ENCODE data around the gene PDIK1L. TPM values are rescaled to one million over a fixed set of nuclear protein-coding genes. Genes with fewer than 3 reads are reported as not detected.

Gene PDIK1L
- total RNA-seq, 1 experiment from 2014 or later = 11.9 TPM

- no peaks in the 10 kb centered on the region for H3K9me3 Mint-ChIP-seq (ENCODE audit: low read depth, unreplicated experiment)
- CTCF ChIA-PET = no interaction called here
- no peak overlapping the region for H3K4me3 Mint-ChIP-seq (ENCODE audit: low read depth, unreplicated experiment)
- no TSS peak for BruUV-seq (replicated peaks)
- TF ChIP-seq CTCF (IDR thresholded peaks at IDR 0.05; ENCODE audit: unreplicated experiment) = no peak
- intact Hi-C loops (cut with micrococcal nuclease; ENCODE audit: unreplicated experiment) = no loop called here
- H3K27ac Mint-ChIP-seq (ENCODE audit: unreplicated experiment) = no peak overlapping the region
- H3K36me3 Mint-ChIP-seq (ENCODE audit: insufficient read depth, unreplicated experiment) = no peaks in the 10 kb centered on the region
- H3K27me3 Mint-ChIP-seq (ENCODE audit: unreplicated experiment) = no peaks in the 10 kb centered on the region
- peak; percentile 6 for DNase-seq
- peaks cover 28% of the 10 kb centered on the region for H3K4me1 Mint-ChIP-seq (ENCODE audit: low read depth, unreplicated experiment)
Measured at GRCh38 chr1:26072305-26072704, 39.3 kb upstream of the PDIK1L start.

- peaks cover 50% of the 10 kb centered on the region for H3K4me1 Mint-ChIP-seq (ENCODE audit: low read depth, unreplicated experiment)
- intact Hi-C loops (cut with micrococcal nuclease; ENCODE audit: unreplicated experiment) = no loop called here
- CTCF ChIA-PET = no interaction called here
- no peaks in the 10 kb centered on the region for H3K9me3 Mint-ChIP-seq (ENCODE audit: low read depth, unreplicated experiment)
- H3K27ac Mint-ChIP-seq (ENCODE audit: unreplicated experiment) = no peak overlapping the region
- H3K27me3 Mint-ChIP-seq (ENCODE audit: unreplicated experiment) = no peaks in the 10 kb centered on the region
- DNase-seq = no peak
- BruUV-seq (replicated peaks) = no TSS peak
- no peak for TF ChIP-seq CTCF (IDR thresholded peaks at IDR 0.05; ENCODE audit: unreplicated experiment)
- no peaks in the 10 kb centered on the region for H3K36me3 Mint-ChIP-seq (ENCODE audit: insufficient read depth, unreplicated experiment)
- no peak overlapping the region for H3K4me3 Mint-ChIP-seq (ENCODE audit: low read depth, unreplicated experiment)
Measured at GRCh38 chr1:26075421-26076144, 36.0 kb upstream of the PDIK1L start.

- no peak for DNase-seq
- Mint-ChIP-seq H3K27ac (ENCODE audit: unreplicated experiment) (no peak overlapping the region), H3K36me3 (ENCODE audit: insufficient read depth, unreplicated experiment) (no peaks in the 10 kb centered on the region), H3K9me3 (ENCODE audit: low read depth, unreplicated experiment) (no peaks in the 10 kb centered on the region), H3K27me3 (ENCODE audit: unreplicated experiment) (no peaks in the 10 kb centered on the region), H3K4me3 (ENCODE audit: low read depth, unreplicated experiment) (no peak overlapping the region), H3K4me1 (ENCODE audit: low read depth, unreplicated experiment) (peaks cover 42% of the 10 kb centered on the region)
- TF ChIP-seq CTCF (IDR thresholded peaks at IDR 0.05; ENCODE audit: unreplicated experiment) = no peak
- CTCF ChIA-PET = no interaction called here
- intact Hi-C loops (cut with micrococcal nuclease; ENCODE audit: unreplicated experiment) = no loop called here
- no TSS peak for BruUV-seq (replicated peaks)
Measured at GRCh38 chr1:26077524-26077923, 34.1 kb upstream of the PDIK1L start.

- intact Hi-C loops (cut with micrococcal nuclease; ENCODE audit: unreplicated experiment) = no loop called here
- BruUV-seq (replicated peaks) = no TSS peak
- peaks cover 34% of the 10 kb centered on the region for H3K4me1 Mint-ChIP-seq (ENCODE audit: low read depth, unreplicated experiment)
- no peaks in the 10 kb centered on the region for H3K27me3 Mint-ChIP-seq (ENCODE audit: unreplicated experiment)
- H3K36me3 Mint-ChIP-seq (ENCODE audit: insufficient read depth, unreplicated experiment) = no peaks in the 10 kb centered on the region
- CTCF ChIA-PET = interaction anchor here (0.6 kb wide), 2 partner anchors 67 to 984 kb away, joined by 3 read pairs; no protein-coding TSS in a partner anchor
- TF ChIP-seq CTCF (IDR thresholded peaks at IDR 0.05; ENCODE audit: unreplicated experiment) = no peak
- peak overlapping the region; percentile 51 for H3K4me3 Mint-ChIP-seq (ENCODE audit: low read depth, unreplicated experiment)
- peak overlapping the region; percentile 81 for H3K27ac Mint-ChIP-seq (ENCODE audit: unreplicated experiment)
- DNase-seq = peak; percentile 48
- H3K9me3 Mint-ChIP-seq (ENCODE audit: low read depth, unreplicated experiment) = no peaks in the 10 kb centered on the region
Measured at GRCh38 chr1:26078286-26079177, 33.1 kb upstream of the PDIK1L start.
